Omental fat pad (tissue), 4 donors: ENCODE results near the gene B4GALT5. TPM values are rescaled to one million over a fixed set of nuclear protein-coding genes. Genes with fewer than 3 reads are reported as not detected.

Experiments used
- ATAC-seq: fragments of 150-250 bp; one replicate; pipeline ENCODE4 v1.9.1; 2016; ENCODE audit warnings: mild to moderate bottlenecking, moderate library complexity; ENCODE audit not compliant: low FRiP score
- DNase-seq: peaks from one replicate; pipeline ENCODE4 v3.0.0-alpha.2; 2019; ENCODE audit warnings: low spot score
- total RNA-seq, 4 donors: library from RNA; depleted of rRNA; stranded (reverse); fragments of >200 nt; gene quantifications; one replicate each; pipeline ENCODE4 v1.1.0, GENCODE V29; 2016
- TF ChIP-seq, protein P1 (sequence below), 3 donors: fragments of 450-650 bp; IDR thresholded peaks; one replicate each; pipeline ENCODE4 v1.5.1; 2016 to 2017; ENCODE audit warnings: antibody characterized with exemption in 3 of 3, mild to moderate bottlenecking in 3 of 3, moderate library complexity in 2 of 3

The B4GALT5 gene
- total RNA-seq, 4 donors from 2014 or later = 27.0 to 93.1 (median 31.3) TPM

DNA sequence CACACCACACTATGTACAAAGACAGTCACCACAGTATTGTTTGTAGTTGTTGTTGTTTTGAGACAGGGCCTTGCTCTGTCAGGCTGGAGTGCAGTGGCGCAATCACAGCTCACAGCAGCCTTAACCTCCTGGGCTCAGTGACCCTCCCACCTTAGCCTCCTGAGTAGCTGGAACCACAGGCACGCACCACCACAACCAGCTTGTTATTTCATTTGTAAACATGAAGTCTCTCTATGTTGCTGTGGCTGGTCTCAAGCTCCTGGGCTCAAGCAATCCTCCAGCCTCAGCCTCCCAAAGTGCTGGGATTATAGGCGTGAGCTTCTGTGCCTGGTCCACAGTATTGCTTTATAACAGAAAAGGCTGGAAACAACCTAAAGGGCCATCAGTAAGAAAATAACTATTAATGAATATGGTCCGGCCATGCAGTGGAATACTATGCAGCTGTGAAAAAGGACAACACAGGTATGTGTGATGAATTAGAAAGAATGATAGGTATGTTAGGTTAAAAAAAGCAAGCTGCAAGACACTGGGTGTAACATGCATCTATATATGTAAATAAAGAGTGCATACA lies 115.8 kb downstream of the B4GALT5 start:
- DNase-seq = no peak
- no peak for ATAC-seq
- TF ChIP-seq, protein P1, sequence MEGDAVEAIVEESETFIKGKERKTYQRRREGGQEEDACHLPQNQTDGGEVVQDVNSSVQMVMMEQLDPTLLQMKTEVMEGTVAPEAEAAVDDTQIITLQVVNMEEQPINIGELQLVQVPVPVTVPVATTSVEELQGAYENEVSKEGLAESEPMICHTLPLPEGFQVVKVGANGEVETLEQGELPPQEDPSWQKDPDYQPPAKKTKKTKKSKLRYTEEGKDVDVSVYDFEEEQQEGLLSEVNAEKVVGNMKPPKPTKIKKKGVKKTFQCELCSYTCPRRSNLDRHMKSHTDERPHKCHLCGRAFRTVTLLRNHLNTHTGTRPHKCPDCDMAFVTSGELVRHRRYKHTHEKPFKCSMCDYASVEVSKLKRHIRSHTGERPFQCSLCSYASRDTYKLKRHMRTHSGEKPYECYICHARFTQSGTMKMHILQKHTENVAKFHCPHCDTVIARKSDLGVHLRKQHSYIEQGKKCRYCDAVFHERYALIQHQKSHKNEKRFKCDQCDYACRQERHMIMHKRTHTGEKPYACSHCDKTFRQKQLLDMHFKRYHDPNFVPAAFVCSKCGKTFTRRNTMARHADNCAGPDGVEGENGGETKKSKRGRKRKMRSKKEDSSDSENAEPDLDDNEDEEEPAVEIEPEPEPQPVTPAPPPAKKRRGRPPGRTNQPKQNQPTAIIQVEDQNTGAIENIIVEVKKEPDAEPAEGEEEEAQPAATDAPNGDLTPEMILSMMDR (IDR thresholded peaks at IDR 0.05) = no peak

DNA sequence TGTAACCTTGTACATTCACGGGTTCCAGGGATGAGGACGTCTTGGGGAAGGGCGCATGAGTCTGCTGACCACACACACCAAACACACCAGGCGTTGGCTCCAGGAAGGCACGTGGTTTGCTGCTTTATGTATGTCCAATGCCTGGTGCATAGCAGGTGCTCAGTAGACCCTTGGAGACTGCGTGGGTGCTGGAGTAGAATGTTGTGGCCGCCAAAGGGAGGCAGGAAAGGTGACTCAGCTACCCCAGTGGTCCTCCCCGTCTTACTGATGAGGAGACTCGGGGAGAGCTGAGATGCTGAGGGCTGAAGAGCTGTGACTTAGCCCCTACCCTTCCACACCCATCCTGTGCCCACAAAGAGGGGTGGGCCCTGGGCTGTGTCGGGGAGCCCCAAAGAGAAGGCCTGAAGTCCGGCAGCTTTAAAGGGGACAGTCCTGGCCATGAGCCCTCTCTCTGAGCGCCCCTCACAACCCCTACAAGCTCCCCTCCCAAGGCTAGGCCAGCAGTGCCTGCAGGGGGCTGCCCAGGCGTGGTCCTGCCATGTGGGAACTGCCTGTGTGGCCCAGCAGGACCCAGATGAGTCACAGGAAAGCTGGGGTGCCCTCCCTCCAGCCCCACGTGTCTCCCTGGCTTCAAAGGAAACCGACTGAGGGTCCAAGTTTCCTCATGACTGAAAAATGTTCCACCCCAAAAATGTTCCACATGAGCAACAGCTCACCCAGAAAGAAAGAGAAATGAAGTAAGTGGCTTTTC lies 117.7 kb downstream of the B4GALT5 start:
- ATAC-seq = no peak

DNA sequence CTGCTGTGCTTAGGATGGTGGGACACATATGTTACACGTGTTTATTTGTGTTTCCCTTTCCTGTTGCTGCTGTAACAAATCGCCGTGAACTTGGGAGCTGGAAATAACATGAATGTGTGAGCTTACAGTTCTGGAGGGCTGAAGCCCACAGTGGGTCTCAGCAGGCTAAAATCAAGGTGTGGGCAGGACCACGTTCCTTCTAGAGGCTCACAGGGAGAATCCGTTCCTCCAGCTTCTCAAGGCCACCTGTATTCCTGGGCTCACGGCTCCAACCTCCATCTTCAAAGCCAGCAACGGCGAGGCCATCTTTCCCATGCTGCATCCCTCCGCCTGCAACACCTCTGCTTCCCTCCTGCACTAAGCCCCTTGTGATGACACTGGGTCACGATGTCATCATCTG lies 118.3 kb downstream of the B4GALT5 start:
- ATAC-seq = no peak
- TF ChIP-seq, protein P1 (IDR thresholded peaks at IDR 0.05) = no peak

More for the DNA sequence above, 117.7 kb downstream of the B4GALT5 start:
- no peak for DNase-seq
- TF ChIP-seq, protein P1 (IDR thresholded peaks at IDR 0.05) = no peak

DNA sequence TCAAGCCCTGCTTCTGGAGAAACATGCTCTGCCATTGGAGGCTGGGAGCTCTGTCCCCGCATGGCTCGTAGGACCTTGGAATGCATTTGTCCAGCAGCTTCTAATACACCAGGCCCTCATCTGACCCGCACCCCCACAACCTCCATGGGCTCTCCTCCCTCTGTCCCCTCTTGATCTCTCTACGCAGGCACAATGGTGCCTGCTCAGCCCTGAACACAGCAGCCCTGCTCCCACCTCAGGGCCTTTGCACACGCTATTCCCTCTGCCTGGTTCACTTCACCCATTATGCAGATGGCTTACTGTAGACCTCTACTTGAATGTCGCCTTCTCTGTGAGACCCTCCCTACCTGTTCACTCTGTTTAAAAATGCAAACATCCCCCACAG lies 118.8 kb downstream of the B4GALT5 start:
- no peak for DNase-seq
- TF ChIP-seq, protein P1 (IDR thresholded peaks at IDR 0.05) = no peak
- ATAC-seq = no peak

More for the DNA sequence above, 118.3 kb downstream of the B4GALT5 start:
- no peak for DNase-seq

DNA sequence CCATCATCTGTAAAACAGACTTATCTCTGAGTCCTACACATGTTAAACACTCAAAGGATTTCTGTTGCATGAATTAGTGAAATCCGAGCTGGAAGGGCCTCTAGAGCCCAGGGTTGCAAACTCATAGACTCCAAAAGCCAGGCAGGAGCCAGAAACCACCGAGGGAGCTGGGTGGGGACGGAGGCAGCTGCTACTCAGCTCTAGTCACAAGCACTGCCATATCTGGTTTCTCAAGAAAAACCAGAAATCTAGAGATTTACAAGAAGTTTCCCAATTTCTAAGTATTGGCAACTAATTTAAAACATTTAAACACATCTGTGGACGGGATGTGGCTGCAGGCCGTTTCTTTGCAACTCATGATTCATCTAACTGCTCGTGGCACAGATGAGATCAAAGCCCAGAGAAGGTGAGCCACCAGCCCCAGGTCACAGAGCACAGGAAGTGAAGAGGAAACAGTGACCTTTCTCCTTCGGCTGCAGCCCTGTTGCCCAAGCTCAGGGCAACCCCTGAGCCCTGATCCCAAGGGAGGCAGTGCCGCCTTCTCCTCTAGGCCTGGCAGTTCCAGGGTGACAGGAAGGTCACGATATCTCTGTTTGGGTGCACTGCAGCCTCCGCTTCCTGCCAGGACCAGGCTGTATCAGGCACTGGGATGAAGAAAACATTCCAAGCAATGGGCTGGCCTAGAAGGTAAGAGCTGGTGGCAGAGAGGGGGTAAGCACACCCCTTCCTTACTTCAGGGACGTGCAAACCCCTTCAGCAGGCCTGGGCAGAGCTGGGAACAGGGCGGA lies 119.3 kb downstream of the B4GALT5 start:
- DNase-seq (no peak), ATAC-seq (peak; percentile 62)
- TF ChIP-seq, protein P1 (IDR thresholded peaks at IDR 0.05) = no peak

DNA sequence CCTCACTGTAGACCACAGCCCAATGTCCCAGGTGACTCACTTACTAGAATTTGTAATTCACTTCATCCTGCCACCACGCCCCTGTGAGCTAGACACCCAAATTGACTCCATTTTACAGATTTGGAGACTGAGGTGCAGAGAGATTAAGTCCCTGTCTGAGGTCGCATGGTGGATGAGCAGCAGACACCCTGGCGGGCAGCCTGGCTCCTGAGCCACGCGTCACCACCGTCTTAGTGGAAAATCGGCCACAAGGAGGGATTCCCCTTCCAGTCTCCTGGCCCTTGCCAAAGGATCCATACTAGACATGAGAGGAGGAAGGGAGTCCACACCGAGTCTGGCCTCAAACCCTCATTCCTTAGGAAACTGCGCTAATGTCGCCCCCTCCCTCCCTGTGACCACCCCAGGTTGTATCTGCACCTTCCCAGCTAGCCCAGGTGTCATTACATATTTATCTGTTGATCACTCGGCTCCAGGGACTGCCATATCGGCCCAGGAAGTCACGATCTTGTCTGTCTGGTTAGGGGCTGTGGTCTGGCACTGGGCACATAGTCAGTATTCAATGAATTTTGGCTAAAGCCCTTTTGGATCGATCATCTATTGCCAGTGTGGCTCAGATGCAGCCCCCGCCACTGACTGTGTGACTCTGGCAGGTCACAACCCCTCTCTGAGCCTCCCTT lies 120.1 kb downstream of the B4GALT5 start:
- ATAC-seq (no peak), DNase-seq (no peak)
- TF ChIP-seq, protein P1 (IDR thresholded peaks at IDR 0.05) = no peak
